Glutamatergic neuron (in vitro differentiated cells): ENCODE measurements around the gene BRI3. TPM values are rescaled to one million over a fixed set of nuclear protein-coding genes. Genes with fewer than 3 reads are reported as not detected.
A peak's percentile ranks its signal among the peaks of the same experiment; 100 is the strongest.

ENCODE experiments used
- DNase-seq: peaks from one replicate; pipeline ENCODE4 v3.0.0; 2022
- H3K27ac Mint-ChIP-seq: one replicate; pipeline ENCODE4 v1.8.0; 2020; ENCODE audit warnings: mild to moderate bottlenecking, mixed read lengths, inconsistent platforms; ENCODE audit not compliant: unreplicated experiment
- H3K27me3 Mint-ChIP-seq: one replicate; pipeline ENCODE4 v1.8.0; 2020; ENCODE audit warnings: mild to moderate bottlenecking, moderate library complexity, mixed read lengths, inconsistent platforms; ENCODE audit not compliant: unreplicated experiment
- H3K36me3 Mint-ChIP-seq: one replicate; pipeline ENCODE4 v1.8.0; 2020; ENCODE audit warnings: mild to moderate bottlenecking, mixed read lengths, inconsistent platforms; ENCODE audit not compliant: unreplicated experiment
- H3K4me1 Mint-ChIP-seq: one replicate; pipeline ENCODE4 v1.8.0; 2020; ENCODE audit warnings: mild to moderate bottlenecking, low read depth, mixed read lengths, inconsistent platforms; ENCODE audit not compliant: unreplicated experiment
- H3K4me3 Mint-ChIP-seq: one replicate; pipeline ENCODE4 v1.8.0; 2020; ENCODE audit warnings: mild to moderate bottlenecking, mixed read lengths, inconsistent platforms; ENCODE audit not compliant: unreplicated experiment
- H3K9me3 Mint-ChIP-seq: one replicate; pipeline ENCODE4 v1.8.0; 2020; ENCODE audit warnings: mild to moderate bottlenecking, moderate library complexity, mixed read lengths, inconsistent platforms; ENCODE audit not compliant: unreplicated experiment
- total RNA-seq: library from RNA; stranded (reverse); fragmentation: NEBNext Ultra II Directional; extraction: Animal tissue kit (Norgen Biotek cat#: 25700); gene quantifications from one replicate; pipeline ENCODE4 v1.2.1, GENCODE V29; 2021; ENCODE audit not compliant: unreplicated experiment
- TF ChIP-seq, protein P1 (sequence below): fragments of 200-600 bp; sonication (generic); IDR thresholded peaks from one replicate; pipeline ENCODE4 v1.5.0; 2021; ENCODE audit not compliant: partially characterized antibody, unreplicated experiment

Gene BRI3
- total RNA-seq, 1 donor from 2014 or later, result 176 TPM

- TF ChIP-seq, protein P1, sequence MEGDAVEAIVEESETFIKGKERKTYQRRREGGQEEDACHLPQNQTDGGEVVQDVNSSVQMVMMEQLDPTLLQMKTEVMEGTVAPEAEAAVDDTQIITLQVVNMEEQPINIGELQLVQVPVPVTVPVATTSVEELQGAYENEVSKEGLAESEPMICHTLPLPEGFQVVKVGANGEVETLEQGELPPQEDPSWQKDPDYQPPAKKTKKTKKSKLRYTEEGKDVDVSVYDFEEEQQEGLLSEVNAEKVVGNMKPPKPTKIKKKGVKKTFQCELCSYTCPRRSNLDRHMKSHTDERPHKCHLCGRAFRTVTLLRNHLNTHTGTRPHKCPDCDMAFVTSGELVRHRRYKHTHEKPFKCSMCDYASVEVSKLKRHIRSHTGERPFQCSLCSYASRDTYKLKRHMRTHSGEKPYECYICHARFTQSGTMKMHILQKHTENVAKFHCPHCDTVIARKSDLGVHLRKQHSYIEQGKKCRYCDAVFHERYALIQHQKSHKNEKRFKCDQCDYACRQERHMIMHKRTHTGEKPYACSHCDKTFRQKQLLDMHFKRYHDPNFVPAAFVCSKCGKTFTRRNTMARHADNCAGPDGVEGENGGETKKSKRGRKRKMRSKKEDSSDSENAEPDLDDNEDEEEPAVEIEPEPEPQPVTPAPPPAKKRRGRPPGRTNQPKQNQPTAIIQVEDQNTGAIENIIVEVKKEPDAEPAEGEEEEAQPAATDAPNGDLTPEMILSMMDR, result no peak
- Mint-ChIP-seq H3K4me3 (peak overlapping the region; percentile 96), H3K27me3 (peaks cover 19% of the 10 kb centered on the region), H3K36me3 (no peaks in the 10 kb centered on the region), H3K4me1 (peaks cover 24% of the 10 kb centered on the region), H3K9me3 (peaks cover 6% of the 10 kb centered on the region), H3K27ac (peak overlapping the region; percentile 80)
- no peak for DNase-seq
Measured at GRCh38 chr7:98283127-98283886, 1.8 kb downstream of the BRI3 start.

DNA sequence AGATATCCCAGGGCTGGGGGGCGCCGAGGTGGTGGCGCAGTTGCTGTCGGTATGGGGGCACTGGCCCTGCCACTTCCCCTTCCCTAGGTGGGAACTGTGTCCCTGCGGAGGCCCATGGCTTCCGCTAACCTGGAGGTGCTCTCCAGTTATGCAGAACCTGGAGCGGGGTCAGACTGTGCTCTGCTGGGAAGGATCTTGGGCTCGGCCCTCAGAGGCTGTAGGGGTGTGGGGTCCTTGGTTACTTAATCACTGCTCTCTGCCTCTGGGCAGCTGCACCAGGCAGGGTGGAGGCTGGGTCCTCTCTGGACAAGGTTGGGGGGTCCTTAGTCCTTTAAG, 2.4 kb downstream of the BRI3 start:
- Mint-ChIP-seq H3K9me3 (peaks cover 9% of the 10 kb centered on the region), H3K27me3 (peaks cover 21% of the 10 kb centered on the region), H3K36me3 (no peaks in the 10 kb centered on the region), H3K27ac (no peak overlapping the region), H3K4me1 (peaks cover 27% of the 10 kb centered on the region), H3K4me3 (peak overlapping the region; percentile 96)
- TF ChIP-seq, protein P1, result no peak
- DNase-seq, result no peak

DNA sequence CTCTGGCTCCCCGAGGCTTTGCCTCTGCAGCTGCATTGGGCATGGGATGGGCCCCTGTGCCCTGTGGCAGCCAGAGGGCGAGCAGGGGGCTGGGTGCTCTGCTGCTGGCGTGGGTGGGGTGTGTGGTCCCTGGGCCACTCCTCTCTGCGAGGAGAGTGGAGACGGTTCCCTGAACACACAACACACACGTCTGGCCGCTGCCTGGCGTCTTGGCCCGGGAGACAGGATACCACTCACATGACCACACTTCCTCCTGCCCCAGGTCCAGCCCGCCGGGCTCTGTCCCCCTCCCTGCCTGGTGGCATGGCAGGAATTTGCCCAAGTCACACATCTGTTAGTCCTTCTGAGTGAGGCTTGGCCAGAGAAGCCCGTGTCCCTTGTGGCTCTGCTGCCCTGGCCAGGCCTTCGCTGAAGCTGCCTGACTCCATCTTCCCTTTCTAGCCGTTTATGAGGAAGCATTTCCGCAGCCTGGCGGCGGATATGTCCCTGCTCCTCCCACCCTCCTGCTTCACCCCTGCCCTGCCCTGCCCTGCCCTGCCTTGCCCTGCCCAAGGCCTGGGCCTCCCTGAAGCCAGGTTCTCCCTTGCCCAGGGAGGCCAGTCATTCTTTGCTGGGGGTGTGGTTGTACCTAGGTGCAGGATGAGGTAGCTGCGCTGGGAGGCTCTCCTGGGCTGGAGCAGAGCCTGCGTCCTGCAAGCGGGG, 3.0 kb downstream of the BRI3 start:
- Mint-ChIP-seq H3K9me3 (peaks cover 9% of the 10 kb centered on the region), H3K27ac (peak overlapping the region; percentile 38), H3K36me3 (no peaks in the 10 kb centered on the region), H3K4me3 (peak overlapping the region; percentile 96), H3K4me1 (peaks cover 27% of the 10 kb centered on the region), H3K27me3 (peaks cover 21% of the 10 kb centered on the region)
- TF ChIP-seq, protein P1, result no peak
- DNase-seq, result no peak

- Mint-ChIP-seq H3K27ac (peak overlapping the region; percentile 38), H3K4me3 (peak overlapping the region; percentile 68), H3K36me3 (no peaks in the 10 kb centered on the region), H3K9me3 (peaks cover 9% of the 10 kb centered on the region), H3K4me1 (peaks cover 30% of the 10 kb centered on the region), H3K27me3 (peaks cover 19% of the 10 kb centered on the region)
- DNase-seq, result no peak
- TF ChIP-seq, protein P1, result no peak
Measured at GRCh38 chr7:98285157-98286092, 3.9 kb downstream of the BRI3 start.
